ENCODE data around the gene LRP5.

GRCh38 chr11:68302670-68303069, 9.7 kb upstream of the LRP5 start:
- TF ChIP-seq CTCF (IDR thresholded peaks at IDR 0.05), result no peak
- TF ChIP-seq POLR2AphosphoS5 (IDR thresholded peaks at IDR 0.05), result no peak
- TF ChIP-seq POLR2A (IDR thresholded peaks at IDR 0.05), result no peak
